ENCODE results near the gene SLC25A45. TPM values are rescaled to one million over a fixed set of nuclear protein-coding genes. Genes with fewer than 3 reads are reported as not detected.

SLC25A45 gene
- total RNA-seq, 1 donor from 2014 or later: 1.9 TPM

- Histone ChIP-seq H3K27ac (ENCODE audit: low read depth, low read length) (peak overlapping the region; percentile 100), H3K79me2 (ENCODE audit: insufficient read depth, low read length) (peaks cover 100% of the 10 kb centered on the region), H3K4me3 (ENCODE audit: insufficient read depth, low read depth, low read length) (peak overlapping the region; percentile 95), H3K4me2 (ENCODE audit: low read length) (peak overlapping the region; percentile 94), H3K4me1 (ENCODE audit: insufficient read depth, low read length) (peaks cover 33% of the 10 kb centered on the region), H3K27me3 (ENCODE audit: insufficient read depth, low read length) (no peaks in the 10 kb centered on the region), H3K9me3 (ENCODE audit: insufficient read depth, low read depth, low read length) (no peaks in the 10 kb centered on the region), H2AFZ (ENCODE audit: low read depth, low read length) (no peak overlapping the region), H3K36me3 (ENCODE audit: insufficient read depth, low read length) (peaks cover 14% of the 10 kb centered on the region), H3K9ac (ENCODE audit: low read length) (peak overlapping the region; percentile 96), H4K20me1 (ENCODE audit: insufficient read depth, low read length) (peaks cover 100% of the 10 kb centered on the region)
- DNase-seq (ENCODE audit: low read depth) (peak; percentile 56), FAIRE-seq (no peak)
- Mint-ChIP-seq H3K4me1 (ENCODE audit: low read depth, unreplicated experiment) (peaks cover 60% of the 10 kb centered on the region), H3K27ac (ENCODE audit: unreplicated experiment) (peak overlapping the region; percentile 88), H3K9me3 (ENCODE audit: unreplicated experiment) (peaks cover 1% of the 10 kb centered on the region), H3K4me3 (ENCODE audit: unreplicated experiment) (peak overlapping the region; percentile 92), H3K36me3 (ENCODE audit: low read depth, unreplicated experiment) (peaks cover 6% of the 10 kb centered on the region), H3K27me3 (ENCODE audit: low read depth, unreplicated experiment) (no peaks in the 10 kb centered on the region)
- TF ChIP-seq CTCF (IDR thresholded peaks at IDR 0.05; ENCODE audit: insufficient read depth, low read depth, low read length): no peak
- TF ChIP-seq EZH2 (IDR thresholded peaks at IDR 0.05; ENCODE audit: insufficient read depth, low read length): no peak
These were observed 45.5 kb upstream of the SLC25A45 start for GRCh38 chr11:65427691-65428577.

DNA sequence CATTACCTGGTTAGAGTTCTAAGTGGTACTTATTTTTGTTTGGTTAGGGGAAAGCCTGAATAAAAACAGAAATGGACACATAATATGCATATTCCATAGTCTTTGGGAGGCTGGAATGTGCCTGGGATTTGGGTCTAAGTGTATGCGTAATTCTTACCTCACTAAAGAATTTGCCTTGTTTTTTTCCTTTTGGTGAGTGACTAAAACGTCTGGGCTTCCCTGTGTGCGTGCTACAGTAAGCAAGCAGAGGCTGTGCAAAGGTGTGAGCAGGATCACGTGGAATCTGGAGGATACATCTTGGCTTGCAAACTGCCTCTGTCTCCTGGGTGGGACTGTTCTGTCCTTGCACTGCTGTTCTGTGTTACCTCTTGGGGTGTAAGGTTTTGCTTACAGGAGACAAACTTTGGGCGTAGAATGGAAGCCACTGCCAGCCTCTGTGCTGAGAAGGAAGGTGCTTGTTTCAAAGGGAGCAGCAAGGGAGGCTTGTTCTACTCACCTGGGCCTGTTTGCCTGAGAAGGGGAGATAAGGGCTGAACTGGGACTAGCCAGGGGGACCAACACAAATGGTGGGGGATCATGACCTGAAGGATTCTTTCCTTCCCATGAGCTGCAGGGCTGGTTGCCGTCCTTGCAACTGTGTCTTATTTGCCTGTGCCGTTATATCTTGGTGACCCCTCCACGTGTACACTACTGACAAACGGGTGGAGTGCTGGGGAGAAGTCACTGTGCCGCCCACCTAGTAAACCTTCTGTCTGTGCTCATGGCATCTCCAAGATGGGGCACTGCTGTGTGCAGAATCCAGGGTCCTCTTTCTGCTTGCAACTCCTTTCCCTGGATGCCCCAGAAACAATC, 44.6 kb upstream of the SLC25A45 start:
- H3K36me3 ChIP-seq (ENCODE audit: insufficient read depth, low read length): peaks cover 13% of the 10 kb centered on the region
- H3K9me3 Mint-ChIP-seq (ENCODE audit: unreplicated experiment): peaks cover 1% of the 10 kb centered on the region
- no peaks in the 10 kb centered on the region for H3K9me3 ChIP-seq (ENCODE audit: insufficient read depth, low read depth, low read length)
- FAIRE-seq (no peak), DNase-seq (ENCODE audit: low read depth) (peak; percentile 75)
- peaks cover 98% of the 10 kb centered on the region for H3K79me2 ChIP-seq (ENCODE audit: insufficient read depth, low read length)
- peaks cover 62% of the 10 kb centered on the region for H3K4me1 Mint-ChIP-seq (ENCODE audit: low read depth, unreplicated experiment)
- no peak overlapping the region for H2AFZ ChIP-seq (ENCODE audit: low read depth, low read length)
- peaks cover 6% of the 10 kb centered on the region for H3K36me3 Mint-ChIP-seq (ENCODE audit: low read depth, unreplicated experiment)
- no peaks in the 10 kb centered on the region for H3K27me3 ChIP-seq (ENCODE audit: insufficient read depth, low read length)
- H3K4me1 ChIP-seq (ENCODE audit: insufficient read depth, low read length): peaks cover 33% of the 10 kb centered on the region
- peaks cover 93% of the 10 kb centered on the region for H4K20me1 ChIP-seq (ENCODE audit: insufficient read depth, low read length)
- H3K27me3 Mint-ChIP-seq (ENCODE audit: low read depth, unreplicated experiment): no peaks in the 10 kb centered on the region
- H3K4me3 Mint-ChIP-seq (ENCODE audit: unreplicated experiment): peak overlapping the region; percentile 92
- peak overlapping the region; percentile 100 for H3K27ac ChIP-seq (ENCODE audit: low read depth, low read length)
- TF ChIP-seq CTCF (IDR thresholded peaks at IDR 0.05; ENCODE audit: insufficient read depth, low read depth, low read length): no peak
- TF ChIP-seq EZH2 (IDR thresholded peaks at IDR 0.05; ENCODE audit: insufficient read depth, low read length): no peak
- H3K27ac Mint-ChIP-seq (ENCODE audit: unreplicated experiment): peak overlapping the region; percentile 88
- H3K4me3 ChIP-seq (ENCODE audit: insufficient read depth, low read depth, low read length): peak overlapping the region; percentile 95
- peak overlapping the region; percentile 96 for H3K9ac ChIP-seq (ENCODE audit: low read length)
- H3K4me2 ChIP-seq (ENCODE audit: low read length): peak overlapping the region; percentile 94
